HEK293 (cell line): ENCODE data around the gene CAV1.

Source experiments
- CTCF ChIA-PET: fragments of 350-600 bp; formaldehyde crosslinking; extraction: SDS; loops from one replicate; lab custom pipeline; 2021; ENCODE audit warnings: antibody characterized with exemption; lab: Yijun Ruan, JAX
- POLR2A ChIA-PET: fragments of 300-600 bp; formaldehyde crosslinking; extraction: SDS; loops from one replicate; lab custom pipeline; 2020; ENCODE audit warnings: antibody characterized with exemption, inconsistent platforms; lab: Yijun Ruan, JAX
- H3K27ac ChIP-seq: fragments of 200-500 bp; sonication (Bioruptor generic); 2 replicates; pipeline ENCODE4 v1.5.1; 2014; ENCODE audit warnings: low read depth, low read length, control low read depth, inconsistent platforms; ENCODE audit errors: extremely low read depth
- H3K36me3 ChIP-seq, 2 experiments: fragments of 200-500 bp in 1 of 2; sonication (Bioruptor generic) in 1 of 2; 1 replicate in 1 of 2; 2 replicates in 1 of 2; pipeline ENCODE4 v1.5.1; 2014 to 2017; ENCODE audit warnings: inconsistent platforms in 2 of 2, low read length in 2 of 2; ENCODE audit not compliant: control insufficient read depth in 2 of 2, insufficient read depth in 1 of 2
- H3K4me1 ChIP-seq: fragments of 200-500 bp; sonication (Bioruptor generic); 2 replicates; pipeline ENCODE4 v1.5.1; 2014; ENCODE audit warnings: mild to moderate bottlenecking, low read length, inconsistent platforms; ENCODE audit not compliant: control insufficient read depth, insufficient read depth
- H3K4me3 ChIP-seq: 2 replicates; pipeline ENCODE4 v1.5.1; 2011; ENCODE audit warnings: low read depth, mild to moderate bottlenecking, control low read depth, low read length, moderate library complexity
- H3K9me3 ChIP-seq: fragments of 200-500 bp; sonication (Bioruptor generic); 2 replicates; pipeline ENCODE4 v1.5.1; 2014; ENCODE audit warnings: low read depth, low read length, inconsistent platforms; ENCODE audit not compliant: control insufficient read depth, insufficient read depth
- BCL11B ChIP-seq: fragments of 450-650 bp; formaldehyde crosslinking; IDR thresholded peaks from 2 replicates; pipeline ENCODE4 v1.5.1; 2016; ENCODE audit warnings: low read depth, missing biosample characterization, missing genetic modification characterization
- ELK4 ChIP-seq: IDR thresholded peaks from 2 replicates; pipeline ENCODE4 v1.6.1; 2011; ENCODE audit warnings: mild to moderate bottlenecking, low read depth, low read length, borderline replicate concordance
- KLF16 ChIP-seq: fragments of 450-650 bp; formaldehyde crosslinking; IDR thresholded peaks from 2 replicates; pipeline ENCODE4 v1.5.1; 2017; ENCODE audit warnings: missing biosample characterization, missing genetic modification characterization
- KLF17 ChIP-seq: fragments of 450-650 bp; formaldehyde crosslinking; IDR thresholded peaks from 2 replicates; pipeline ENCODE4 v1.5.1; 2016; ENCODE audit warnings: missing biosample characterization, missing genetic modification characterization
- PBX3 ChIP-seq: sonication (generic); formaldehyde crosslinking; IDR thresholded peaks from 2 replicates; pipeline ENCODE4 v1.8.1; 2022; ENCODE audit warnings: mild to moderate bottlenecking, moderate library complexity, missing genetic modification reagents
- YY2 ChIP-seq: fragments of 450-650 bp; formaldehyde crosslinking; IDR thresholded peaks from 2 replicates; pipeline ENCODE4 v1.5.1; 2016; ENCODE audit warnings: missing biosample characterization, missing genetic modification characterization
- ZBTB48 ChIP-seq: fragments of 450-650 bp; formaldehyde crosslinking; IDR thresholded peaks from 2 replicates; pipeline ENCODE4 v1.5.1; 2016; ENCODE audit warnings: missing biosample characterization, missing genetic modification characterization
- ZEB2 ChIP-seq: fragments of 450-650 bp; formaldehyde crosslinking; IDR thresholded peaks from 2 replicates; pipeline ENCODE4 v1.5.1; 2016; ENCODE audit warnings: missing biosample characterization, missing genetic modification characterization
- ZFP69B ChIP-seq: fragments of 450-650 bp; formaldehyde crosslinking; IDR thresholded peaks from 2 replicates; pipeline ENCODE4 v1.5.1; 2016; ENCODE audit warnings: missing biosample characterization, missing genetic modification characterization
- ZNF23 ChIP-seq: fragments of 450-650 bp; formaldehyde crosslinking; IDR thresholded peaks from 2 replicates; pipeline ENCODE4 v1.5.1; 2016; ENCODE audit warnings: missing biosample characterization, missing genetic modification characterization, borderline replicate concordance
- ZNF274 ChIP-seq, 2 experiments: fragments of 200-500 bp in 1 of 2; fragments of 450-650 bp in 1 of 2; sonication (Bioruptor generic) in 1 of 2; formaldehyde crosslinking in 1 of 2; IDR thresholded peaks; 2 replicates each; pipeline versions ENCODE4 v1.5.1 to v1.6.1; 2014 to 2016; ENCODE audit warnings: borderline replicate concordance in 1 of 2, inconsistent platforms in 1 of 2, low read length in 1 of 2, missing biosample characterization in 1 of 2, missing genetic modification characterization in 1 of 2
- ZNF280C ChIP-seq: fragments of 450-650 bp; formaldehyde crosslinking; IDR thresholded peaks from 2 replicates; pipeline ENCODE4 v1.5.1; 2016; ENCODE audit warnings: missing biosample characterization, missing genetic modification characterization
- ZNF324 ChIP-seq: fragments of 450-650 bp; formaldehyde crosslinking; IDR thresholded peaks from 2 replicates; pipeline ENCODE4 v1.5.1; 2016; ENCODE audit warnings: missing biosample characterization, missing genetic modification characterization
- ZNF335 ChIP-seq: fragments of 450-650 bp; formaldehyde crosslinking; conservative IDR thresholded peaks from 2 replicates; pipeline ENCODE4 v1.5.1; 2016; ENCODE audit warnings: missing biosample characterization, missing genetic modification characterization
- ZNF394 ChIP-seq: fragments of 450-650 bp; formaldehyde crosslinking; IDR thresholded peaks from 2 replicates; pipeline ENCODE4 v1.5.1; 2016; ENCODE audit warnings: missing biosample characterization, missing genetic modification characterization, mild to moderate bottlenecking, moderate library complexity, borderline replicate concordance
- ZNF558 ChIP-seq: fragments of 450-650 bp; formaldehyde crosslinking; IDR thresholded peaks from 2 replicates; pipeline ENCODE4 v1.5.1; 2016; ENCODE audit warnings: missing biosample characterization, missing genetic modification characterization
- ZNF560 ChIP-seq: fragments of 450-650 bp; formaldehyde crosslinking; IDR thresholded peaks from 2 replicates; pipeline ENCODE4 v1.5.1; 2017; ENCODE audit warnings: missing biosample characterization, missing genetic modification characterization, borderline replicate concordance
- ZNF626 ChIP-seq: fragments of 450-650 bp; sonication (Bioruptor Pico); formaldehyde crosslinking; IDR thresholded peaks from 2 replicates; pipeline ENCODE4 v1.5.1; 2018; ENCODE audit warnings: missing biosample characterization, missing genetic modification characterization, inconsistent platforms
- ZNF654 ChIP-seq: fragments of 450-650 bp; formaldehyde crosslinking; IDR thresholded peaks from 2 replicates; pipeline ENCODE4 v1.5.1; 2016; ENCODE audit warnings: low read depth, missing biosample characterization, missing genetic modification characterization
- ZNF670 ChIP-seq: fragments of 450-650 bp; formaldehyde crosslinking; IDR thresholded peaks from 2 replicates; pipeline ENCODE4 v1.5.1; 2016; ENCODE audit warnings: missing biosample characterization, missing genetic modification characterization, low read depth
- ZNF747 ChIP-seq: fragments of 450-650 bp; formaldehyde crosslinking; IDR thresholded peaks from 2 replicates; pipeline ENCODE4 v1.5.1; 2016; ENCODE audit warnings: missing biosample characterization, missing genetic modification characterization
- ZNF768 ChIP-seq: fragments of 450-650 bp; formaldehyde crosslinking; IDR thresholded peaks from 2 replicates; pipeline ENCODE4 v1.5.1; 2018; ENCODE audit warnings: missing biosample characterization, mild to moderate bottlenecking, missing genetic modification characterization
- ZNF843 ChIP-seq: fragments of 450-650 bp; formaldehyde crosslinking; IDR thresholded peaks from 2 replicates; pipeline ENCODE4 v1.5.1; 2016; ENCODE audit warnings: missing biosample characterization, missing genetic modification characterization
- ZSCAN18 ChIP-seq: fragments of 450-650 bp; formaldehyde crosslinking; IDR thresholded peaks from 2 replicates; pipeline ENCODE4 v1.5.1; 2016; ENCODE audit warnings: missing biosample characterization, missing genetic modification characterization

The CAV1 gene

GRCh38 chr7:116571552-116571951 is 46.7 kb downstream of the CAV1 start:
- ChIA-PET POLR2A (interaction anchor here (0.7 kb wide), 1 partner anchor 45 kb away, joined by 3 read pairs; no protein-coding TSS in a partner anchor), CTCF (interaction anchor here (0.6 to 1.9 kb wide), 2 partner anchors 20 to 1523 kb away, joined by 3 to 4 read pairs; no protein-coding TSS in a partner anchor)
- TF ChIP-seq ZNF626 (tag by site-specific recombination), result no peak
- TF ChIP-seq ZNF843 (tag by site-specific recombination), result no peak
- no peaks in the 10 kb centered on the region for H3K4me1 ChIP-seq
- H3K27ac ChIP-seq, result no peak overlapping the region
- no peak overlapping the region for H3K4me3 ChIP-seq
- H3K36me3 ChIP-seq, result no peaks in the 10 kb centered on the region
- H3K9me3 ChIP-seq, result no peaks in the 10 kb centered on the region

GRCh38 chr7:116572036-116572435 is 47.2 kb downstream of the CAV1 start:
- TF ChIP-seq ZNF280C (tag by site-specific recombination), result no peak
- TF ChIP-seq ZNF747, result no peak
- TF ChIP-seq ZNF324 (tag by site-specific recombination), result no peak
- no peak for TF ChIP-seq ZEB2 (tag by site-specific recombination)
- no peak for TF ChIP-seq ZSCAN18 (tag by site-specific recombination)
- no peak for TF ChIP-seq ZBTB48
- TF ChIP-seq ZNF768, result no peak
- no peak for TF ChIP-seq ZFP69B (tag by site-specific recombination)
- TF ChIP-seq ZNF23 (tag by site-specific recombination), result no peak
- TF ChIP-seq ELK4, result no peak
- no peak for TF ChIP-seq BCL11B
- TF ChIP-seq KLF17, result no peak
- TF ChIP-seq ZNF394 (tag by site-specific recombination), result no peak
- TF ChIP-seq ZNF560 (tag by site-specific recombination), result no peak
- Histone ChIP-seq H3K4me3 (no peak overlapping the region), H3K4me1 (peaks cover 1% of the 10 kb centered on the region; the same call in 1 of the 2 replicates), H3K9me3 (no peaks in the 10 kb centered on the region), H3K27ac (no peak overlapping the region), H3K36me3 (no peaks in the 10 kb centered on the region)
- ChIA-PET CTCF (interaction anchor here (1.9 kb wide), 1 partner anchor 19 kb away, joined by 4 read pairs; no protein-coding TSS in a partner anchor), POLR2A (no interaction called here)

GRCh38 chr7:116573541-116573940 is 48.7 kb downstream of the CAV1 start:
- POLR2A ChIA-PET, result no interaction called here
- Histone ChIP-seq H3K36me3 (no peaks in the 10 kb centered on the region), H3K4me3 (no peak overlapping the region), H3K27ac (no peak overlapping the region), H3K4me1 (peaks cover 5% of the 10 kb centered on the region; the same call in 1 of the 2 replicates), H3K9me3 (no peaks in the 10 kb centered on the region)
- CTCF ChIA-PET, result interaction anchor here (0.6 to 0.7 kb wide), 2 partner anchors 52 to 235 kb away, joined by 3 to 4 read pairs; no protein-coding TSS in a partner anchor
- TF ChIP-seq YY2 (tag by site-specific recombination), result no peak
- no peak for TF ChIP-seq ZNF558
- TF ChIP-seq ZNF274 (IDR thresholded peaks at IDR 0.05; ENCODE audit: low read length), result no peak
- TF ChIP-seq ZNF274 (tag by site-specific recombination; IDR thresholded peaks at IDR 0.05; ENCODE audit: borderline replicate concordance), result no peak
- no peak for TF ChIP-seq ZNF626 (tag by site-specific recombination)
- TF ChIP-seq ZNF335 (tag by site-specific recombination), result no peak
- no peak for TF ChIP-seq KLF16 (tag by site-specific recombination)
- no peak for TF ChIP-seq ZNF670 (tag by site-specific recombination)
- TF ChIP-seq ZNF654, result no peak
- no peak for TF ChIP-seq PBX3 (CRISPR knock-in tag)
